GM03348 (cell line): ENCODE measurements around the gene CXXC5.
"Not testable (repeated sequence)": the region's sequence is repeated elsewhere in the genome, so short reads cannot be mapped to it uniquely, and the experiment has no call there.

Source experiments
- DNase-seq: peaks from one replicate; pipeline ENCODE4 v3.0.0; 2012; ENCODE audit warnings: low spot score

The CXXC5 gene

GRCh38 chr5:139712412-139712811, 64.3 kb downstream of the CXXC5 start:
- no peak for DNase-seq

GRCh38 chr5:139713898-139714297, 65.7 kb downstream of the CXXC5 start:
- DNase-seq, result not testable (repeated sequence)

- DNase-seq, result no peak
Observed at GRCh38 chr5:139717221-139717620, 69.1 kb downstream of the CXXC5 start.

- DNase-seq, result not testable (repeated sequence)
Observed at GRCh38 chr5:139718403-139718802, 70.3 kb downstream of the CXXC5 start.

GRCh38 chr5:139719970-139720369, 71.8 kb downstream of the CXXC5 start:
- not testable (repeated sequence) for DNase-seq

GRCh38 chr5:139723986-139724587, 75.9 kb downstream of the CXXC5 start:
- no peak for DNase-seq

GRCh38 chr5:139725073-139725830, 77.1 kb downstream of the CXXC5 start:
- peak; percentile 91 for DNase-seq

- DNase-seq, result no peak
Observed at GRCh38 chr5:139726248-139726647, 78.1 kb downstream of the CXXC5 start.

- DNase-seq, result not testable (repeated sequence)
Observed at GRCh38 chr5:139727615-139728014, 79.5 kb downstream of the CXXC5 start.

- DNase-seq, result no peak
Observed at GRCh38 chr5:139731281-139731680, 83.1 kb downstream of the CXXC5 start.

- DNase-seq, result no peak
Observed at GRCh38 chr5:139732019-139732418, 83.9 kb downstream of the CXXC5 start.

- DNase-seq, result no peak
Observed at GRCh38 chr5:139733010-139733688, 85.0 kb downstream of the CXXC5 start.
